Fibroblast of lung (primary cell): Measurements from ENCODE around the gene COL8A1.

Source experiments
- EZH2 ChIP-seq: IDR thresholded peaks from 2 replicates; pipeline ENCODE4 v1.5.1; 2012; ENCODE audit warnings: low read length, control low read depth, mild to moderate bottlenecking; ENCODE audit errors: missing control alignments
- TF ChIP-seq, protein P1 (sequence below), 2 donors: IDR thresholded peaks in 1 of 2; conservative IDR thresholded peaks in 1 of 2; 1 replicate in 1 of 2; 2 replicates in 1 of 2; pipeline ENCODE4 v1.5.1; 2011 to 2012; ENCODE audit warnings: low read length in 2 of 2, control low read depth in 1 of 2, inconsistent platforms in 1 of 2, low read depth in 1 of 2, mild to moderate bottlenecking in 1 of 2

DNA sequence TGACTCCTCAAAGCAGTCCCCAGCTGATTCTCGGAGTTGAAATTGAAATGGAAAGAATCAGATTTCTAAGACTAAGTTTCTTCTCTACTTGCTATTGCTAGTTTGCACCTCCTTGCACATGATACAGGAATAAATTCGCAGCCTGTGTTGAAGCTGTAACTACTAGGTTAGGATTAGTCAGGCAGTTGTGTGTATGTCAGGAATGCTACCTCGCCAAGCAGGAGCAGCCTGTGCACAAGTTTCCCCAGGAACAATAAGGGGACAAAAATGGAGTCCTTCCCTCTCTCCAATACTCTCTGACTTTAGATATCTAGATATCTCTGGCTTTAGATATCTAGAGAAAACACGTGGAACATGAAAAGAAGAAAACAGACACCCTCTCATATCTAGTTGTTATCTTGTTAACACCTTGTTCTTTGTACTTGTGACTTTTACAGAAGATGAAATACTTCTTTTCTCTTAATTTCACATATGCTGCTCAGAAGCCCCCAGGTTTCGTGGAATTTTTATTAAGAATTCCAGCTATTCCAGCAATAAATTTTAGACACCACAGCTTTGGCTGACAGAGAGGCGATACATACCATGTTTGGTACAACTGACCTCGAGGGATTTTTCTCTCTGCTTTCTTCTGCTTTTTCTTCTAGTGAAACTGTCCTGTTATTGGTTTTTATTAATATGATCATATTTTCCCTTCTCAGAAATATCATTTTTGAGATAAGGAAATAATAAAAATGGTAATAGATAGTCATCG, 123.2 kb downstream of the COL8A1 start:
- TF ChIP-seq, protein P1, sequence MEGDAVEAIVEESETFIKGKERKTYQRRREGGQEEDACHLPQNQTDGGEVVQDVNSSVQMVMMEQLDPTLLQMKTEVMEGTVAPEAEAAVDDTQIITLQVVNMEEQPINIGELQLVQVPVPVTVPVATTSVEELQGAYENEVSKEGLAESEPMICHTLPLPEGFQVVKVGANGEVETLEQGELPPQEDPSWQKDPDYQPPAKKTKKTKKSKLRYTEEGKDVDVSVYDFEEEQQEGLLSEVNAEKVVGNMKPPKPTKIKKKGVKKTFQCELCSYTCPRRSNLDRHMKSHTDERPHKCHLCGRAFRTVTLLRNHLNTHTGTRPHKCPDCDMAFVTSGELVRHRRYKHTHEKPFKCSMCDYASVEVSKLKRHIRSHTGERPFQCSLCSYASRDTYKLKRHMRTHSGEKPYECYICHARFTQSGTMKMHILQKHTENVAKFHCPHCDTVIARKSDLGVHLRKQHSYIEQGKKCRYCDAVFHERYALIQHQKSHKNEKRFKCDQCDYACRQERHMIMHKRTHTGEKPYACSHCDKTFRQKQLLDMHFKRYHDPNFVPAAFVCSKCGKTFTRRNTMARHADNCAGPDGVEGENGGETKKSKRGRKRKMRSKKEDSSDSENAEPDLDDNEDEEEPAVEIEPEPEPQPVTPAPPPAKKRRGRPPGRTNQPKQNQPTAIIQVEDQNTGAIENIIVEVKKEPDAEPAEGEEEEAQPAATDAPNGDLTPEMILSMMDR (conservative IDR thresholded peaks at IDR 0.05 in 1 of 2, IDR thresholded peaks at IDR 0.05 in 1 of 2; ENCODE audit: low read depth in 1 of 2, low read length in 2 of 2) = no peak
- TF ChIP-seq EZH2 = no peak
